Parathyroid adenoma (tissue), 2 donors: ENCODE measurements around the gene ZNF107.

ENCODE experiments used
- H2AFZ ChIP-seq: fragments of 300-600 bp; sonication (generic); one replicate; pipeline ENCODE4 v1.7.0; 2017; ENCODE audit warnings: antibody characterized with exemption, mild to moderate bottlenecking
- H3K27ac ChIP-seq: fragments of 300-600 bp; sonication (generic); one replicate; pipeline ENCODE4 v1.7.0; 2017
- H3K27me3 ChIP-seq: fragments of 300-600 bp; sonication (generic); one replicate; pipeline ENCODE4 v1.7.0; 2017; ENCODE audit warnings: low read length; ENCODE audit not compliant: control insufficient read depth, insufficient read depth
- H3K36me3 ChIP-seq: fragments of 300-600 bp; sonication (generic); one replicate; pipeline ENCODE4 v1.7.0; 2017; ENCODE audit warnings: low read length; ENCODE audit not compliant: control insufficient read depth, insufficient read depth
- H3K4me1 ChIP-seq: fragments of 300-600 bp; sonication (generic); one replicate; pipeline ENCODE4 v1.7.0; 2017; ENCODE audit warnings: control low read depth
- H3K4me2 ChIP-seq: fragments of 300-600 bp; sonication (generic); one replicate; pipeline ENCODE4 v1.7.0; 2017; ENCODE audit warnings: low read length
- H3K4me3 ChIP-seq: fragments of 300-600 bp; sonication (generic); one replicate; pipeline ENCODE4 v1.7.0; 2017; ENCODE audit warnings: low read depth, low read length
- H3K79me2 ChIP-seq: fragments of 300-600 bp; sonication (generic); one replicate; pipeline ENCODE4 v1.7.0; 2017; ENCODE audit warnings: control low read depth
- H3K9ac ChIP-seq: fragments of 300-600 bp; sonication (generic); one replicate; pipeline ENCODE4 v1.7.0; 2017; ENCODE audit warnings: mild to moderate bottlenecking
- H3K9me3 ChIP-seq: fragments of 300-600 bp; sonication (generic); one replicate; pipeline ENCODE4 v1.7.0; 2017; ENCODE audit warnings: low read length; ENCODE audit not compliant: control insufficient read depth
- CTCF ChIP-seq: fragments of 300-600 bp; sonication (generic); IDR thresholded peaks from one replicate; pipeline ENCODE4 v1.7.0; 2017; ENCODE audit warnings: antibody characterized with exemption, mild to moderate bottlenecking
- donor health status: primary hyperparathyroidism.

ZNF107 gene

GRCh38 chr7:64744680-64745079, 78.7 kb downstream of the ZNF107 start:
- H3K36me3 ChIP-seq: no peaks in the 10 kb centered on the region
- TF ChIP-seq CTCF: no peak
- H3K9ac ChIP-seq: no peak overlapping the region
- no peaks in the 10 kb centered on the region for H3K9me3 ChIP-seq
- no peaks in the 10 kb centered on the region for H3K4me1 ChIP-seq
- no peak overlapping the region for H2AFZ ChIP-seq
- no peak overlapping the region for H3K4me3 ChIP-seq
- H3K4me2 ChIP-seq: no peak overlapping the region
- no peaks in the 10 kb centered on the region for H3K79me2 ChIP-seq
- no peaks in the 10 kb centered on the region for H3K27me3 ChIP-seq
- no peak overlapping the region for H3K27ac ChIP-seq

GRCh38 chr7:64747802-64748201, 81.9 kb downstream of the ZNF107 start:
- H3K27me3 ChIP-seq: no peaks in the 10 kb centered on the region
- no peak overlapping the region for H3K9ac ChIP-seq
- no peak overlapping the region for H2AFZ ChIP-seq
- H3K79me2 ChIP-seq: no peaks in the 10 kb centered on the region
- H3K4me2 ChIP-seq: no peak overlapping the region
- no peak for TF ChIP-seq CTCF
- no peak overlapping the region for H3K27ac ChIP-seq
- no peak overlapping the region for H3K4me3 ChIP-seq
- no peaks in the 10 kb centered on the region for H3K36me3 ChIP-seq
- no peaks in the 10 kb centered on the region for H3K4me1 ChIP-seq
- no peaks in the 10 kb centered on the region for H3K9me3 ChIP-seq

GRCh38 chr7:64753032-64753431, 87.1 kb downstream of the ZNF107 start:
- no peak for TF ChIP-seq CTCF
- no peaks in the 10 kb centered on the region for H3K27me3 ChIP-seq
- no peaks in the 10 kb centered on the region for H3K36me3 ChIP-seq
- no peak overlapping the region for H2AFZ ChIP-seq
- no peak overlapping the region for H3K4me2 ChIP-seq
- H3K9ac ChIP-seq: no peak overlapping the region
- no peak overlapping the region for H3K4me3 ChIP-seq
- no peaks in the 10 kb centered on the region for H3K9me3 ChIP-seq
- H3K79me2 ChIP-seq: no peaks in the 10 kb centered on the region
- H3K4me1 ChIP-seq: no peaks in the 10 kb centered on the region
- H3K27ac ChIP-seq: no peak overlapping the region

- Histone ChIP-seq H3K36me3 (no peaks in the 10 kb centered on the region), H3K4me1 (no peaks in the 10 kb centered on the region), H2AFZ (no peak overlapping the region), H3K9ac (no peak overlapping the region), H3K9me3 (no peaks in the 10 kb centered on the region), H3K27me3 (no peaks in the 10 kb centered on the region), H3K79me2 (no peaks in the 10 kb centered on the region), H3K4me2 (no peak overlapping the region), H3K27ac (no peak overlapping the region), H3K4me3 (no peak overlapping the region)
- no peak for TF ChIP-seq CTCF
Observed at GRCh38 chr7:64755865-64756264, 89.9 kb downstream of the ZNF107 start.

GRCh38 chr7:64758151-64758550, 92.2 kb downstream of the ZNF107 start:
- no peaks in the 10 kb centered on the region for H3K9me3 ChIP-seq
- H3K9ac ChIP-seq: no peak overlapping the region
- no peak for TF ChIP-seq CTCF
- H3K4me3 ChIP-seq: no peak overlapping the region
- no peak overlapping the region for H3K4me2 ChIP-seq
- no peaks in the 10 kb centered on the region for H3K27me3 ChIP-seq
- H3K79me2 ChIP-seq: no peaks in the 10 kb centered on the region
- no peaks in the 10 kb centered on the region for H3K36me3 ChIP-seq
- no peak overlapping the region for H2AFZ ChIP-seq
- H3K4me1 ChIP-seq: no peaks in the 10 kb centered on the region
- no peak overlapping the region for H3K27ac ChIP-seq
